NCI-H2107 (cell line): Measurements from ENCODE around the gene NUDT4.
"Not testable (repeated sequence)": the region's sequence is repeated elsewhere in the genome, so short reads cannot be mapped to it uniquely, and the experiment has no call there.

Experiments used
- DNase-seq: peaks from one replicate; lab custom pipeline; 2025; lab: John Stamatoyannopoulos, UW

The NUDT4 gene

DNA sequence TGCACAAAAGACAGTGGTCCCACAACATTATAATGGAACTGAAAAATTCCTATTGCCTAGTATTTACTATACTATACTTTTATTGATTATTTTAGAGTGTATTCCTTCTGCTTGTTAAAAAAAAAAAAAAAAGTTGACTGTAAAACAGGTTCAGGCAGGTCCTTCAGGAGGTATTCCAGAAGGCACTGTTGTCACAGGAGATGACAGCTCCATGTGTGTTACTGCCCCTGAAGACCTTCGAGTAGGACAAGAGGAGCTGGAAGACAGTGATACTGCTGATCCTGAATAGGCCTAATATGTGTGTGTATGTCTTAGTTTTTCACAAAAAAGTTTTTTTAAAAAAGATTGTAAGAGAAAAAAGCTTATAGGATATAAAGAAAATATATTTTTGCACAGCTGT, 51.7 kb downstream of the NUDT4 start:
- no peak for DNase-seq

DNA sequence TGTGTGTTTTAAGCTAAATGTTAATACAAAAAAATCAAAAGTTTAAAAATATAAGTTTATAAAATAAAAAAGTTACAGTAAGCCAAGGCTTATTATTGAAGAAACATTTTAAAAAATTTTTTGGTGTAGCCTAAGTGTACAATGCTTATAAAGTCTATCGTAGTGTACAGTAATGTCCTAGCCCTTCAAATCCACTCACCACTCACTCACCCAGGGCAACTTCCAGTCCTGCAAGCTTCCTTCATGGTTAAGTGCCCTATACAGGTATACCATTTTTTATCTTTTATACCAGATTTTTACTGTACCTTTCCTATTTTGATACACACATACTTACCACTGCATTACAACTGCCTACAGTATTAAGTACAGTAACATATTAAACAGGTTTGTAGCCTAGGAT, 52.1 kb downstream of the NUDT4 start:
- DNase-seq: no peak

DNA sequence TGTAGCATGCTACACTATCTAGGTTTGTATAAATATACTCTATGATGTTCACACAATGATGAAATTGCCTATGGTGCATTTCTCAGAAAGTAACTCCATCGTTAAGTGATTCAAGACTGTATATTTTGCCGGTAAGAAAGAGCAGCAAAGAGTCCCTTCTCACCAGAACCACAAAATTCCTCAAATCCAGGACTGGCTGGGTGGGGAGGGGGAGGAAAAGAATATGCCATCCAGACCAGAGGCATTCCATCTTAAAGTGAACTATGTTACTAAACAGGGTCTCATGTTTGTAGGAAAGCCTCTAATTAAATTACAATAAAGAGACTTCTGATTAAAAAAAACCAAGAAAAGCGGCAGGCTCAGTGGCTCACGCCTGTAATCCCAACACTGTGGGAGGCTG, 52.6 kb downstream of the NUDT4 start:
- no peak for DNase-seq

DNA sequence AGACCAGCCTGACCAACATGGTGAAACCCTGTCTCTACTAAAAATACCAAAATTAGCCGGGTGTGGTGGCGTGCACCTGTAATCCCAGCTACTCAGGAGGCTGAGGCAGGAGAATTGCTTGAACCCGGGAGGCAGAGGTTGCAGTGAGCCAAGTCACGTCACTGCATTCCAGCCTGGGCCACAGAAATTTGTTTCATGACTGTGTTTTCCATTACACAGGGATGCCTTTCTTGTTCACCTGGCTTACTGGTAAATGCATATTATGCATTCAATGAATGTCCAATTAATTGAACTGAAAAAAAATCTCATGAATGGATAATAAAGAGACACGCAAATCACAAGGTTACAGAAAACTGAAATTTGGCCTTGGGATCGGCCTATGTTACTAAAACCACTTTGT, 54.3 kb downstream of the NUDT4 start:
- DNase-seq: not testable (repeated sequence)

DNA sequence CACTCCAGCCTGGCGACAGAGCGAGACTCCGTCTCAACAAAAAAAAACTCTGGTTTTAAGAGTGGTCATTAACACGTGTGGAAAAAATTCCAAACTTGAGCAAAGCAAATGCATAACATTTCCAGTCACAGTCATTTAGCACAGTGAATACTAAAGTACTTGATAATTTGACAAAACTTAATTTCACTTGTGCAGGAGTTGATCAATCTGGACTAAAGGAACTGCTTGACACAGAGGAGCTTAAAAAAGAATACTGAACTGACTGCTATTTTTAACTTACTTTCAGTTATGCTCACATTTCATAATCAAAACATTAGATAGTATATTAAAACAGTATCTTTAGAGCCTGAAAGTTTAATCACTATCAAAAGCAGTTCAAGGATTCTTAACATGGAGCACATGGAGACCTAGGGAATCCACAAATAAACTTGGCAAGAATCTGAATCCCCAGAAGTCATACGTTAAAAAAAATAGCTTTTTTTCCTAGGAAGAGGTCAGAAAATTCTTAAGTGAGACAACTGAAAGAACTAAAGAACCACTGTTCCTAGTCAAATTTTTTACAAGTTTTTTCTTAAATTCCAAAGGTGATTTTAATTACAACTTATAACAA, 56.6 kb downstream of the NUDT4 start:
- no peak for DNase-seq

DNA sequence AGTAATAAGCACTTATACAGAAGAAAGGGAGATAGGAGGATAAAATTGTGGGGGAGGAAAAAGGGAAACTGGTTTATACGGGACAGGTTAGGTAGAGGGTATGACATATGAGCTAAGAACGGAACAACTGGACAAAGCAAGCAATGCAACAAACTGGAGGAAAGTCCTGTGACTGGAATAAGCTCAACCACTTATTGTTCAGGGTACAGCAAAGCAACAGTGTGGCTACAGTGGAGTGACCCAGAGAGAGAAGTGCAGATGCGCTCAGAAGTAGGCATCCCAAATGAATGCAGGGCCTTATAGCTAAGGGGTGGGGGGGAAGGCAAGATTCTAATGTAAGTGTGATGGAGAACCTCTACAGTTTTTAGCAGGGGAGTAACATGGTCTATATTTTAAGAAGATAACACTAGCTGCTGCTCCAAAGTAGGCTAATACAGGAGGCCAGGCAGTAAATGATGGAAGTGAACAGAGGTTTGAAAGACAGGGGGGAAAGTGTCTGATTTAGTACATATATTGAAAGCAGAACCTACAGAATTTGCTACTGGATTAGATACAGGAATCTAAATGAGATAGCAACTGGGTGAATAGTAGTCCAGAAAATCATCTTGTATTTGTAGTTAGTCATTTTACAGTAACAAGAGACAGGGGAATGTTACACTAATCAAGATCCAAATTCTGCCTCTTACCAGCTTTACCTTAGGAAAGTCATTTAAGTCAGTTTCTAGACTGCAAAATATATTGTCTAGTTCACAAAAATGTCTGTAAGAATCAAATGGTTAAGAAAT, 60.7 kb downstream of the NUDT4 start:
- no peak for DNase-seq

DNA sequence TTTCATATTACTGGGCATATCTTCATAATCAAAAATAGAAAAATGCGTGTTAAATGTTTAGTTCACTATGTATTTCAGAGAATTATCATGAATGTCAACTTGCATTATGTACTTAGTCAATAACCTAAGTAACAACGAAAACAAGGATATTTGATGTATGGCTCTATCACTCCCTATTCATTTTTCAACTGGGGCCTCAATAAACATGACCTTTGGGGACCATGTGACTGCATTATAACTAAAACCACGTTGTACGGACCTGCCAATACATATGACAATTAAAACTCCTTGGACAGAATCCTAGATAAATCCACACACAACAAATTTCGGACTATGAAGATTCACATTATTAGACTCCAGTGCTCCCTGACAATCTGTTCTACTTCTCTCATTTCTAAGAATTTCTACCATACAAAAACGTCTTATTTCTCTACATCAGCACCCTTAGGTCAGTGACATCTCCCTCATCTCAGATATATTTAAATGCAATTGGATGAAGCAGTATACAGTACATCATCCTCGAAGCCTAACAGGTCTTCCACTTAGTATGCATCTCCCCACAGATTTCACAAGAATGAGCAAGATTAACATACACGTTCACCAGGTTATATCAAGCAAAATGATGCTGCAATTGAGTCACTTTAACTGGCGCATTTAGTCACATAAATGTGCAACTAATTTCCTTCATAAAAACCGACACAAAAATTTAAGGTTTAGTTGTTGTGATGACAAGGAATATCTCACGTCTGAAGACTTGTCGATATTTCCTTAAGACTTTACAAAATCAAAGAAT, 62.5 kb downstream of the NUDT4 start:
- no peak for DNase-seq

DNA sequence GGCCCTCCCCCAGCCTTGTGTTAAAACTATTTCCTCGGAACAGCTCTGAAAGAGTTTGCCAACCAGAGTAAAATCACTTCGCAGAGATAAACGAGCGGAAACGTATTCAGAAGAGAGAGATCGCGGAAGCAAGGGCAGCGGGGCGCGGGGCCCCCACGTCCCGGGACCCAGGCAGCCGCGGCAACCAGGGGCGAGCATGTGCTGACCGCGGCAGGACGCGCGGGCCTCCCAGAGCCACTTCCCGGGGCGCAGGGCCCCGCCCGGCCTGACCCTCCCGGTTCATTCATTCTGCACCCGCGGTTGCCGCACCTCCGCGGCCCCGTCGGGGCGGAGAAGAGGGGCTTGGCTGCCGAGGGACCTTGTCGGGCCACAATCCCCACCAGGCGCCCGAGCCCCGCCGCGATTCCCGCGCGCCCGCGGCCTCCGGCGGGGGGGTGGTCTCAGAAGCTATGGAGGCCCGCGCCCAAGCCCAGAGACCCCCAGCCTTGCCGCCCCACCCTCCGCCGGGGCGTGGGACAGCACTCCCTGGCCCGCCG, 63.4 kb downstream of the NUDT4 start:
- DNase-seq: no peak

DNA sequence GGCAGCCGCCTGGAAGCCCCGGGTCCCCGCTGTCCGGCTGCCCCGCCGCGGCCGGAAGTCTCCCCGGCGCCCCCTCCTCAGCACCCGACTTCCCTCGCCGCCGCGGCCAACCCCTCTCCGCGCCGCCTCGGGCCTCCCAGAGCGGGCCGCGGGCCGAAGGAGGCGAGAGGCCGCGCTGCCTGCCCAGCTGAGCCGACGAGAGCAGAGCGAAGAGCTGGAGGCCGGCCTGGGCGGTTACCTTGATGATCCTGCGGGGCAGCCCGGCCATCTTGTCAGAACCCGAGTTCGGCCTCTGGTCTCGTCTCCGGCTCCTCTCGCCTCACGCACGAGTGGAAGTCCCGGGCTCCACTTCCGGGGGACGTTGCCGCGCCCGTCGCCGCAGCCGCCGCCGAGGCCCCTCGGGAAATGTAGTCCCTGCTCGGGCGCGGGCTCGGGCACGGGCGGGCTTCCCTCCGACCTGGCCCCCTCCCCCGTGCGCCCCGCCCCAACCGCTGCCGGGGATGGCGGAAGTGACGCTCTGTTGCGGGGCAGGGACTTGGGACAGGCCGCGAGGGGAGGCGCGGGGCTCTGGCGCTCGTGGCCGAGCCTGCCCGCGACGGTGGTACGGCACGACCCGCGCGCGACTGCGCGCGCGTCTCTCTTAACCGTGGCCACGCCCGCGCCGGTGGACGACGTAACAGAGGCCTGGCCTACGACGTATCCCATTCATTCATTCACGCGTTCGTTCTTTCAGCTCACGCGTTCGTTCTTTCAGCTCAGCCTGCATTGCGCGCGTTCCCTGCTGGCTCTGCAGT, 64.1 kb downstream of the NUDT4 start, which contains the start of gene UBE2N:
Gene UBE2N, minus strand, starts transcription at position 331 of the 794 bp plus-strand sequence. Its CDS starts 63 bp downstream, at position 268.
- DNase-seq: peak; percentile 91

DNA sequence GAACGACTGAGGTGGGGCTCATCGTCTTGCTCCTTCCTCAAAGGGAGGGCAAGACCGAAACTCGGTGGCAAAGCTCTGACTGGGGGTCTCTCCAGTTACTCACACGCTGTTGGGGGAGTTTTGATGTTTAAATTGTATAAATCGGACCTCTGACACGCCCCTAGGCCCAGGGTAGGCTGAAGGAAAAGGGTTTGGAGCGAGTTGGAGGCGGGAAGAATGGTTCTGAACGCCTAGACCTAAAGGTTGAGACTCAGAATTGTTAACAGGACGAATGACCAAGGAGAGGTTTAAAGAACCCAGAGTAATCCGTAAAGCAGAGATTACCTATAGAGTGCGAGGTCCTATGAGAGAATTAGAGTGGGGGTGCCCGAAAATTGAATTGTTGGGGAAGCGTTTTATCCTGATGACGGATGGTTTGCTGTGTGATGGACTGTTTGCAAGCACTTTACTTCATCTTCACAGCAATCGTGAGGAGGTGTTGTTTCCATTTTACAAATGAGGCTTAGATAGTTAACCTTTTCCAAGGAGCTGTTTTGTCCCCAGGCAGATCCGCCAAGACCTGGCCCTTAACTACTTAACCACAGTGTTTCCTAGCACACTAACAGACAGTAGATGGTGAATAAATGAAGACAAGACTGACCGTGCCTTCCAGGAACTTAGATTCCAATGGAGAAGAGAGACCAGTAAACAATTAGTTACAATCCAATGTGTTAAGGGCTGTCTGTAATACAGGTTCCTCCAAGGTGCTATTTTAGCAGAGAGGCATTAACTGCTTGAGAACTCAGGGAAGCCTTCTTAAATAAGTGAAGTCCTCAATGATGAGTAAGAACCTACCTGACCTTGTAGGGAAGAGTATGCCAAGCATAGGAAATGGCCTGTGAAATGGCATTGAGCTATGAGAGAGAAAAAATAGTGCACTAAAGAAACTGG, 65.0 kb downstream of the NUDT4 start:
- DNase-seq: no peak

DNA sequence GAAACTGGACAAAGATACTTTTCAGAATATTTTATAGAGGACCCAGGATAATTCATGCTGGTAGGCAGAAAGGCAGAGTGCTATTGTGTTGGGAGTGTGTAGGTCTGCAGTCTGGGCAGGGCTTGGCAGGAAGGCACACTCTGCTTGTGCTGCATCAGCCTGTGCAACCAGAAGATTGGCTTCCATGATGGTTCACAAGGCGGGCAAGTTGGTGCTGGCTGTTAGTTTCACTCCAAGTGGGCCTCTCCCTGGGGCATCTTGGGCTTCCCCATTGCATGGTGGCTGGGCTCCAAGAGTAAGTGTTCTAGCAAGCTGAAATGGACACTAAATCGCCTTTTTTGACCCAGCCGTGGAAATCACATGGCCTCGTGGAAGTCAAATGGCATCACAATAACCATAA, 65.9 kb downstream of the NUDT4 start:
- DNase-seq: no peak

DNA sequence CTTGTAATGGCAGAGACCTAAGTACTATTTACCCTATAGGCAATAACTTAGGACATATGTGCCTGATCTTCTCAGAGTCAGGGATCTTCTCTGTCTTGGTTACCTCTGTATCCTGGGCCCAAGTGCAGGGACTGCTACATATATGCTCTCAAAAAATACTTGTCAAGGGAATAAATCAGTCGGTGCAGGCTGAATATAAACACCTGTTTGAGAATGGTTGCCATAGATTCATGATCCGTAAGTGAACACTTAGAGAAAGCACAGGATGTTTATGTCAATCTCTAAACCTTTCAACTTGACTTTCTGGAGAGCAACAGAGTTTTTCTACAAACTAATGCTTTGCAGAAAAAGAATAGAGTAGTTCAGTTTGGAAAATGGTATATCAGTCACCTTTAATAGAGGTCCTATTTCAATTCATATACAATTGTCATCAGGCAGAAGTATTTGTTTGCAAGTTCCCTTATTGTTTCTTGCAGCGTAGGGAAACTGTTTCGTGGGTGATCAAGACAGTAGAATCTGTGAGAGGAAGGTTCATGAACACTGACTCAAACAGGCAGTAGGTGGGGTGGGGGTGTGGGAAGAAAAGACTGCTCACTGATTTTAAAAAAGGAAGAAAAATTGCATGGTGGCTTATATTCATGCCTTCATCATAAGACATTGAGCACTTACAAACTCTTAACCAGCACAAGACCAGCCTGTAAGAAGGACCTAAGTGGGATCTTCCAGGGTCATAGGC, 70.0 kb downstream of the NUDT4 start:
- no peak for DNase-seq

DNA sequence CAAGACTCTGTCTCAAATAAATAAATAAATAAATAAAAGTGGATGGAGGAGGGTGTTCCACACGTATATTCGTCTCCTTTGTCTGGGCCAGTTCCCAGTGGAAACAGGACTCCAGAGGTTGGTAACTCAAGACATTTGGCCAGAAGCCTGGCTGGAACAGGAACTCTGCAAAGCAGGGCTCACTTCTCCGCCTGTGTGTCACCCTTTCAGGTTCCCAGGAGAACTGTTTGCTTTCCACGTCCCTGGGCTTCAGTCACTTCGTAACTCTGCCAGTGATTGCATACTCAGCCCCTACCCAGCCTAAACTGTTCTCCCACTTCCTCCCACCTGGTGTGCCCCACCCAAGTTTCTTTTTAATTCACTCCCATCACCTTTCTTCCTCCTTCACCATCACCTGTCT, 71.1 kb downstream of the NUDT4 start:
- DNase-seq: no peak

DNA sequence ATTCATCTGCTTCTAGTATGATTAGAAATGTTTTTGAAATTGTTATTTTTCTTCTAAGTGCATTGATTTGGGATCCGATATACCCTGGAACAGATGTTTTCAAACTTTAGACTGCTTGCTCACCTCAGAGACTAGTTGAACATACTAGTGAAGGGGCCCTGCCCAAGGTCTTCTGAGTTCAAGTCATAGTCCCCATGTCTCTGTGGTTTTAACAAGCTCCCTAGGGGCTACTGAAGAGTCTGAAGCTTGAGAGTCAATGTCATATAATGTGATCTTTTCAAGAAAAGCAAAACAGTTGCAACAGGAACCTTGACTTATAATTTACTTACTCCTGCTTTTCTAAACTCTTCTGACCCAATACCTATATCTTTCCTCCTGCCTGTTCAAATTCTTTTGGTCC, 71.6 kb downstream of the NUDT4 start:
- no peak for DNase-seq

DNA sequence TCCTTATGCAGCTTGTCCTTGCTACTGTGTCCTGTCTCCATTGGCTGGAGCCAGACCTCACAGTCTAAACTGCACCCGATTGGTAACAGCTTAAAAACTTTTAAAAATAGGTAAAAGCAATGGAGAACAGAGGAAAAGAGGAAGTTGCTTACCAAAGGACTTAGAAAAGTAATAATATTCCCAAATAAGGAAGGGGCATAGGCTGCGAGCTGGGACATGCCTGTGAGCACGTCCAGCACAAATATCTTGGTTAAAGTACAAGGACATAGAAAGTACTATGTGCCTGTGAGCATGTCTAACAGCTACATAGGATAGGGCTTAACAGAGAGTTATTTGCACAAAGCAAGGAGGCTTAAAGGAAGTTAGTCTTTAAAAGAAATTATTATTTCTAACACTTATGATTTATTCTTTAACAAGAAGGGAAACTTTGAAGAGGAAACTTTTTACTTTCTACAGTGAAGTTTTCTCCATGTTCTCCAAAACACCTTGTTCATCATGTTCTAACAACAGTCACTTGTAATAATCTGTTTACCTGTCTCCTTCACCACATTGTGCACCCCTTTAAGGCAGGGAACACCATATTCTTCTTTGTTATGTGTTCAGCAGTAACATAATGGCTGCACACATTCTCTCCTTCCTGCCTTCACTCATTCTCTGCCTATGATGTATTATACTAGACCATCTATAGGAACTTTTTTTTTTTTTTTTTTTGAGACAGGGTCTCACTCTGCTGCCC, 73.9 kb downstream of the NUDT4 start:
- no peak for DNase-seq

DNA sequence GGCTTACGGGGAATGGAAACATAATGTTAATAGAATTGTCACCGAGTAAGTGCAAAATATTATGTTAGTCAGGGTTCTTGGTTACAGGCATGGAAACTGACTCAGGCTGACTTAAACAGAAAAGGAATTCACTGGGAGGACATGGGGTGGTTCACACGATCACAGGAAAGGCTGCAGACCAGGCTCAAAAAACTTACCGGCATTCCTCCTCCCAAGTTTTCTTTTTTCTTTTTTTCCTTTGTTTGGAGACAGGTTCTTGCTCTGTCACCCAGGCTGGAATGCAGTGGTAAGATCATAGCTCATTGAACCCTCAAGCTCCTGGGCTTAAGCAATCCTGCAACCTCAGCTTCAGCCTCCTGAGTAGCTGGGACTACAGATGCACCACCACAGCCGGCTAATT, 75.9 kb downstream of the NUDT4 start:
- DNase-seq: no peak

DNA sequence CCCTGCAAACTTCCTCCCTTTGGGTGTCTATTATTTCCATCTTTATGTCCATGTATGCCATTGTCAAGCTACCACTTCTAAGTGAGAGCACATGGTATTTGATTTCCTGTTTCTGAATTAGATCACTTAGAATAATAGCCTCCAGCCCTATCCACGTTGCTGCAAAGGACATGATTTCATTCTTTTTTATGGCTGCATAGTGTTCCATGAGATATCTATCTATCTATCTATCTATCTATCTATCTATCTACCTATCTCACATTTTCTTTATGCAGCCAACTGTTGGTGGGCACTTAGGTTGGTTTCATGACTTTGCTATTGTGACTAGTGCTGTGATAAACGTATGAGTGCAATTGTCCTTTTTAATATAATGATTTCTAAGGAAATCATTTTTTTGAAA, 78.4 kb downstream of the NUDT4 start:
- DNase-seq: no peak
